Heart right ventricle (tissue), 16 donors: ENCODE results near the gene PRDM4. TPM values are rescaled to one million over a fixed set of nuclear protein-coding genes. Genes with fewer than 3 reads are reported as not detected.
"Not testable (repeated sequence)": the region's sequence is repeated elsewhere in the genome, so short reads cannot be mapped to it uniquely, and the experiment has no call there.

Source experiments
- ATAC-seq, 8 donors: fragments of 200-7000 bp; cut with Tn5 transposase; one replicate each; pipeline ENCODE4 v1.9.1; 2020; ENCODE audit warnings: mild to moderate bottlenecking in 8 of 8, moderate library complexity in 8 of 8, moderate number of reproducible peaks in 1 of 8
- DNase-seq, 2 donors: peaks; one replicate each; pipeline ENCODE4 v3.0.0-alpha.2; 2020
- H3K27ac ChIP-seq, 10 donors: fragments of 200-600 bp; sonication (generic) in 2 of 10; one replicate each; pipeline versions ENCODE4 v1.5.0 to v1.8.0; 2020 to 2022; ENCODE audit warnings: mild to moderate bottlenecking in 3 of 10
- H3K27me3 ChIP-seq, 7 donors: fragments of 200-600 bp; one replicate each; pipeline ENCODE4 v1.8.0; 2021 to 2022; ENCODE audit warnings: mild to moderate bottlenecking in 2 of 7
- H3K36me3 ChIP-seq, 9 donors: fragments of 200-600 bp; sonication (generic) in 1 of 9; one replicate each; pipeline versions ENCODE4 v1.5.0 to v1.8.0; 2020 to 2022; ENCODE audit warnings: mild to moderate bottlenecking in 2 of 9
- H3K4me1 ChIP-seq, 9 donors: fragments of 200-600 bp; sonication (generic) in 1 of 9; one replicate each; pipeline versions ENCODE4 v1.5.0 to v1.8.0; 2020 to 2022; ENCODE audit warnings: mild to moderate bottlenecking in 4 of 9
- H3K4me3 ChIP-seq, 10 donors: fragments of 200-600 bp; sonication (generic) in 2 of 10; one replicate each; pipeline versions ENCODE4 v1.5.0 to v1.8.0; 2020 to 2022; ENCODE audit warnings: mild to moderate bottlenecking in 7 of 10, moderate library complexity in 2 of 10
- H3K9me3 ChIP-seq, 11 donors: fragments of 200-600 bp in 10 of 11; sonication (generic) in 2 of 11; one replicate each; pipeline versions ENCODE4 v1.5.0 to v1.8.0; 2013 to 2022; ENCODE audit warnings: mild to moderate bottlenecking in 2 of 11, control low read depth in 1 of 11, moderate library complexity in 1 of 11
- CTCF ChIP-seq, 9 donors: fragments of 200-600 bp; sonication (generic) in 2 of 9; IDR thresholded peaks; one replicate each; pipeline versions ENCODE4 v1.5.0 to v1.8.0; 2021 to 2022; ENCODE audit warnings: antibody characterized with exemption in 9 of 9, mild to moderate bottlenecking in 5 of 9, moderate library complexity in 1 of 9
- WGBS, 2 donors: extraction: QIAGEN DNeasy Blood & Tissue Kit; methylation state at CpG; one replicate each; pipeline ENCODE4 v1.1.7; 2013; ENCODE audit warnings: inconsistent platforms in 1 of 2; 5-methylcytosine and 5-hydroxymethylcytosine counted together
- intact Hi-C, 10 donors: fragments of 100-400 bp; cut with DNase I; formaldehyde crosslinking; loops; one replicate each; pipeline versions ENCODE4 v1.11.1 to v1.14.2; 2022
- polyA plus RNA-seq, 2 donors: library from polyadenylated mRNA; stranded (reverse); fragments of 200-250 nt; gene quantifications; one replicate each; pipeline ENCODE4 v1.2.3, GENCODE V29; 2013
- total RNA-seq, 10 donors: library from RNA; stranded (reverse); fragmentation: NEBNext Ultra II Directional in 3 of 10; extraction: Animal tissue kit (Norgen Biotek cat#: 25700) in 3 of 10; gene quantifications; one replicate each; pipeline versions ENCODE4 v1.2.1 to v1.2.4, GENCODE V29; 2021 to 2023
- donor health status: Arrhythmogenic right ventricular cardiomyopathy.
- donor health status: ischemic (EF 13 %, LVEDD 7.1; RV severe dilation, severe dysfunction).
- donor health status: healthy with polysubstance abuse.
- donor health status: DM: no; HTN: yes; CAD: no.
- donor health status: DM: no; HTN: no; CAD: no.
- donor health status: ischemic (EF 25% LVEDD 6.9; RV normal size, moderate dysfunction).
- donor health status: ischemic (EF 25% LVEDD 5.7; RV mildly dilated, moderate dysfunction).
- donor health status: healthy.
- donor health status: DM: yes; HTN: yes; CAD: no.
- donor health status: Ischemic cardiomyopathy.
- donor health status: ischemic (EF 35%, LVEDD 5.7; RV mildly dilated, moderate dysfunction).
- donor health status: nonischemic (EF 11% LVEDD 7.7; RV severe dilation, severe dysfunction).
- donor health status: DM: yes; HTN: yes; CAD: no.
- donor health status: PGD.
- donor health status: ischemic (EF 29% LVEDD 5.4; RV normal size, mild dysfunction).
- donor health status: nonischemic (EF 23%, LVEDD 6.1; RV moderate dilation, normal function).

The PRDM4 gene
- total and polyA plus RNA-seq, 12 donors, result 6.1 to 15.4 (median 12.2) TPM

DNA sequence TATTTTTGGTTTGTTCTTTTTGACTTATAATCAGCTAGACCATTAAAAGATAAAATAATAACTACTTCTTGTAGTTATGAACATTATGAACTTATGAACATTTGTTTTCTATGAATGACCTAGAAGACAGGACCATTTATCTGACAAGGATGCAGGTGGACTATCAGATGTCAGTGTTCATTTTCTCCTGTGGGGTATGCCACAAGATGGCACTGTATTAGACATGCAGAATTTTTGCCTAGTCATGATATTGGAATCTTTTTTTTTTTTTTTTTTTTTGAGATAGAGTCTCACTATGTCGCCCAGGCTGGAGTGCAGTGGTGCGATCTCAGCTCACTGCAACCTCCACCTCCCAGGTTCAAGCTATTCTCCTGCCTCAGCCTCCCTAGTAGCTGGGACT lies 65.2 kb downstream of the PRDM4 start:
- ATAC-seq, DNase-seq, H3K27ac ChIP-seq, H3K4me1 ChIP-seq, H3K27me3 ChIP-seq, H3K9me3 ChIP-seq, H3K4me3 ChIP-seq: not testable (repeated sequence)
- intact Hi-C loops, result loop anchor here in 3 of 10 donors (5.0 to 10.0 kb wide), 3 partner anchors 47 to 62 kb away; no protein-coding TSS in a partner anchor
- 97 to 100% methylated on average over 2 of the region's 2 CpGs for WGBS, 2 donors
- H3K36me3 ChIP-seq, result peaks cover 5 to 100% (median 80%) of the 10 kb centered on the region in 9 donors
- peak in 2 of 9 donors; percentile 23 to 29 for TF ChIP-seq CTCF (IDR thresholded peaks at IDR 0.05)

DNA sequence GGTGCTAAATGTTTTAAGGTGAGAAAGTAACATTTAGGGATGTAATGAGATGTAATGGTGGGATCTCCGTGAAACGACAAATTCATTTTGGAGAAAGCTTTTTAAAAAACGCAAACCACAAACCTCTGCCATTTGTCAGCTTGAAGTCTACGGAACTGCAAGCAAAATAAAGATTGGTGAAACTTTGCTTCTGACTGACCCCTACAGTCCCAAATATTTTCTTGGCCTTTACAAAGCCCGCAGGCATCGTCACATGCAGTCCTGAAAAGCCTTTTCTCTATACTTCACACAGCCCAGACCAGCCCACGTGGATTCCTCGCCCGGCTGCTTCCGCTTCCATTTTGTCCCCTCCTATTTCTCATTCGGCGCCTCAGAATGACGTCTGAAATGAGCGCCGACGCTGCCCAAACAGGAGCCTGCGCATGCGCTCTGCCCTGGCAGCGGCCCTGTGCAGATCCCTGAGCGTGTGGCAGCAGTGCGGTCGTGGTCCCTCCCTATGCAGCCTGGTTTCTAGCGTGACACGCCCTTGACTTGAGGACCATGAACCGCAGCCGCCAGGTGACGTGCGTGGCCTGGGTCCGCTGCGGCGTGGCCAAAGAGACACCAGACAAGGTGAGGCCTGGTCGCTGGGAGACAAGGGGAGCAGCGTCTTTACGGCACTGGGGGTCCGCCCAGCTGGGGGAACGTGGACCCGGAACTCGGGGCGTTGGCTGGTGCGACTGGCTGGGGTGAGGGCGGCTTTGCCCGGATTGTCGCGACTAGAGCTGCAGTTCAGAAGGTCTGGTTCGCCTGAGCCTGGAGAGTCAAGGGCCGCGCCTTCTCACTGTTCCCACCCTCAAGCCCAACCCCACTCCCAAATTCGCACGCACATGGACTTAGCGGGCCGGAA lies 75.3 kb downstream of the PRDM4 start, which contains the start of gene PWP1:
PWP1 (plus strand) TSS at position 440 of the 889 bp plus-strand sequence; CDS start at position 541, 101 bp downstream.
- peak within 1 kb of the TSS; percentile 78 to 100 (median 92) for H3K4me3 ChIP-seq
- H3K4me1 ChIP-seq, result peaks cover 0 to 28% (median 23%) of the 10 kb centered on the region in 9 donors
- H3K27me3 ChIP-seq, result no peaks in the 10 kb centered on the region
- intact Hi-C loops, result loop anchor here in 1 of 10 donors (10.0 kb wide), 1 partner anchor 69 kb away; no protein-coding TSS in a partner anchor
- peak within 1 kb of the TSS in 9 of 10 donors; percentile 74 to 91 (median 86) for H3K27ac ChIP-seq
- H3K36me3 ChIP-seq, result peaks cover 3 to 28% (median 23%) of the 10 kb centered on the region in 9 donors
- DNase-seq (peak; percentile 94 to 95), ATAC-seq (peak; percentile 96 to 98 (median 98))
- 1% methylated on average over 51 of the region's 51 CpGs for WGBS, 2 donors
- no peak for TF ChIP-seq CTCF (IDR thresholded peaks at IDR 0.05)
- H3K9me3 ChIP-seq, result no peaks in the 10 kb centered on the region

DNA sequence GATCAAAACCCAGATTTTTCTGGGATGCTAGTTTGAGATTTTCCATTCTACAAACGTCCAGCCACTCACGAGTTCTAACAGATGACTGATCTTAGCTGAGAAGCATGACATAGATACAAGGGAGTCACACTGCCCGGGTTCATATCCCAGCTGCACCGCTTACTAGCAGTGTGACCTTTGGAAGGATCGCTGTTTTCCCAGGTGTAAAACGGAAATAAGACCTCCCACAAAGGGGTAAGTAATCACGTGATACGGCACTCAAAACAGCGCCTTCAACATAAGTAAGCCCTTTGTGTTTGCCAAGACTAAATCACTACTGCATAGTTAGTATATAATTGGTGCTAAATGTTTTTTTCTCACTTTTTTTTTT lies 76.0 kb downstream of the PRDM4 start:
- Histone ChIP-seq H3K4me3 (peak overlapping the region; percentile 78 to 100 (median 92)), H3K4me1 (peaks cover 0 to 28% (median 23%) of the 10 kb centered on the region in 9 donors), H3K27me3 (no peaks in the 10 kb centered on the region), H3K36me3 (peaks cover 0 to 22% (median 16%) of the 10 kb centered on the region in 9 donors), H3K9me3 (no peaks in the 10 kb centered on the region), H3K27ac (peak overlapping the region in 9 of 10 donors; percentile 74 to 91 (median 86))
- intact Hi-C loops, result loop anchor here in 2 of 10 donors (5.0 to 10.0 kb wide), 2 partner anchors 70 to 77 kb away; partner anchors contain the start of gene PRDM4 (in 1 of the 2)
- no peak for TF ChIP-seq CTCF (IDR thresholded peaks at IDR 0.05)
- DNase-seq, result no peak
- ATAC-seq, result peak in 1 of 8 donors; percentile 23
- WGBS, 2 donors, result 6% methylated on average over 9 of the region's 9 CpGs

- Histone ChIP-seq H3K9me3 (no peaks in the 10 kb centered on the region), H3K4me3 (peak overlapping the region in 3 of 10 donors; percentile 81 to 95 (median 90)), H3K4me1 (peaks cover 0 to 28% (median 23%) of the 10 kb centered on the region in 9 donors), H3K36me3 (peaks cover 0 to 14% (median 10%) of the 10 kb centered on the region in 9 donors), H3K27me3 (peaks cover 0 to 7% (median 5%) of the 10 kb centered on the region in 7 donors), H3K27ac (no peak overlapping the region)
- DNase-seq (no peak), ATAC-seq (no peak)
- no peak for TF ChIP-seq CTCF (IDR thresholded peaks at IDR 0.05)
- 55 to 61% methylated on average over 3 of the region's 3 CpGs for WGBS, 2 donors
- intact Hi-C loops, result loop anchor here in 2 of 10 donors (5.0 to 10.0 kb wide), 2 partner anchors 71 to 78 kb away; partner anchors contain the start of gene PRDM4 (in 1 of the 2)
These were observed 76.7 kb downstream of the PRDM4 start for GRCh38 chr12:107684029-107684795.
